Thymus (tissue), 11 donors: ENCODE measurements around the gene UBE3A. TPM values are rescaled to one million over a fixed set of nuclear protein-coding genes. Genes with fewer than 3 reads are reported as not detected.

Source experiments
- DNase-seq, 9 donors: peaks; one replicate each; pipeline ENCODE4 v3.0.0-alpha.2; 2013; ENCODE audit warnings: low spot score in 9 of 9, low read depth in 6 of 9, missing footprints in 1 of 9
- H3K27ac ChIP-seq, 2 donors: one replicate each; pipeline ENCODE4 v1.5.1; 2013; ENCODE audit warnings: control low read depth in 1 of 2, low read depth in 1 of 2, low read length in 1 of 2, mild to moderate bottlenecking in 1 of 2, moderate library complexity in 1 of 2
- H3K27me3 ChIP-seq, 2 donors: one replicate each; pipeline ENCODE4 v1.5.1; 2013; ENCODE audit warnings: low read length in 1 of 2; ENCODE audit not compliant: control insufficient read depth in 2 of 2, insufficient read depth in 1 of 2
- H3K36me3 ChIP-seq, 2 donors: one replicate each; pipeline ENCODE4 v1.5.1; 2013; ENCODE audit warnings: low read length in 1 of 2, mild to moderate bottlenecking in 1 of 2, moderate library complexity in 1 of 2; ENCODE audit not compliant: control insufficient read depth in 2 of 2, insufficient read depth in 2 of 2
- H3K4me1 ChIP-seq, 2 donors: one replicate each; pipeline ENCODE4 v1.5.1; 2013; ENCODE audit warnings: low read length in 2 of 2; ENCODE audit not compliant: control insufficient read depth in 2 of 2, insufficient read depth in 2 of 2
- H3K4me3 ChIP-seq, 2 donors: one replicate each; pipeline ENCODE4 v1.5.1; 2013; ENCODE audit warnings: low read length in 2 of 2, control low read depth in 1 of 2, mild to moderate bottlenecking in 1 of 2
- H3K9me3 ChIP-seq, 2 donors: one replicate each; pipeline ENCODE4 v1.5.1; 2013; ENCODE audit warnings: low read length in 1 of 2, mild to moderate bottlenecking in 1 of 2; ENCODE audit not compliant: control insufficient read depth in 2 of 2, insufficient read depth in 1 of 2
- WGBS: extraction: QIAGEN DNeasy Blood & Tissue Kit; methylation state at CpG from one replicate; pipeline ENCODE4 v1.1.7; 2013; 5-methylcytosine and 5-hydroxymethylcytosine counted together
- polyA plus RNA-seq: library from polyadenylated mRNA; stranded (reverse); fragments of 200-250 nt; gene quantifications from one replicate; pipeline ENCODE4 v1.2.3, GENCODE V29; 2013
- total RNA-seq: library from RNA; stranded (reverse); fragments of 120-200 nt; gene quantifications from one replicate; pipeline ENCODE4 v1.2.4, GENCODE V29; 2013
- donor health status: healthy.

The UBE3A gene
- total and polyA plus RNA-seq, 2 donors = 34.7 to 80.2 TPM

- Histone ChIP-seq H3K27ac (no peak overlapping the region), H3K36me3 (no peaks in the 10 kb centered on the region), H3K9me3 (no peaks in the 10 kb centered on the region), H3K4me1 (no peaks in the 10 kb centered on the region), H3K27me3 (no peaks in the 10 kb centered on the region), H3K4me3 (no peak overlapping the region)
- 94% methylated on average over 1 of the region's 1 CpG for WGBS
- DNase-seq = no peak
Measured at GRCh38 chr15:25323420-25323819, 115.4 kb downstream of the UBE3A start.

GRCh38 chr15:25287823-25288222, 151.0 kb downstream of the UBE3A start:
- 91% methylated on average over 3 of the region's 3 CpGs for WGBS
- H3K4me1 ChIP-seq = no peaks in the 10 kb centered on the region

More at GRCh38 chr15:25287823-25288222, 151.0 kb downstream of the UBE3A start:
- DNase-seq = no peak
- H3K27me3 ChIP-seq = no peaks in the 10 kb centered on the region
- no peak overlapping the region for H3K4me3 ChIP-seq
- no peaks in the 10 kb centered on the region for H3K36me3 ChIP-seq
- no peaks in the 10 kb centered on the region for H3K9me3 ChIP-seq
- H3K27ac ChIP-seq = no peak overlapping the region
